Measurements from ENCODE around the gene PARP1. TPM values are rescaled to one million over a fixed set of nuclear protein-coding genes. Genes with fewer than 3 reads are reported as not detected.

The PARP1 gene
- total RNA-seq, 1 donor from 2014 or later: 37.0 TPM

DNA sequence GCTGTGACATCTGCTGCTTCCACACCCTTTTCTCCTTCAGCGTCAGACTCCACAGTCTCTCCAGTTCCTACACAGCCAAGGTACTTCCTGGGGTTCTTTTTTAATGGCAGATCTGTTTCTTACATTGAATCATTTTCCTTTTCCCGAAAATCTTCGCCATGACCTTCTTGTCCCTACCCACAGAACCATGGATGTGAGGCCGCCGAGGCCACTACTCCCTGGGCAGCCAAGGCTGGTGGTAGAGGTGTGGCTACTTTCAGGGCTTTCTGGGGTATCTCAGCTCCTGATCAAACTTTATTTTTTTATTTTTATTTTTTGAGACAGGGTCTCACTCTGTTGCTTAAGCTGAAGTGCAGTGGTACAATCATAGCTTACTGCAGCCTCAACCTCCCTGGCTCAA lies 89.4 kb downstream of the PARP1 start:
- no peak for ATAC-seq
- no peak for DNase-seq (ENCODE audit: low spot score)

DNA sequence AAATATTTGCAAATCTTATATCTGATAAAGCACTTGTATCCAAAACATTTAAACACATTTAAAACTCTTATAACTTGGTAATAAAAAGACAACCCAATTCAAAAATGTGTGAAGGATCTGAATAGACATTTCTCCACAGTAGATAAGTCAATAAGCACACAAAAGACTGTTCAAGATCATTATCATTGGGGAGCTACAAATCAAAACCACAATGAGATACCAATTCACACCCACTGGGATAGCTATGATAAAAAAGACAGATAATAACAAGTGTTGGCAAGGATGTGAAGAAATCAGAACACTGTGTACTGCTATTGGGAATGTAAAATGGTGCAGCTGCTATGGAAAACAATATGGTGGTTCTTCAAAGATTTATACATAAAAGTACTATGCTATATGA lies 93.8 kb downstream of the PARP1 start:
- DNase-seq (ENCODE audit: low spot score) (no peak), ATAC-seq (no peak)

DNA sequence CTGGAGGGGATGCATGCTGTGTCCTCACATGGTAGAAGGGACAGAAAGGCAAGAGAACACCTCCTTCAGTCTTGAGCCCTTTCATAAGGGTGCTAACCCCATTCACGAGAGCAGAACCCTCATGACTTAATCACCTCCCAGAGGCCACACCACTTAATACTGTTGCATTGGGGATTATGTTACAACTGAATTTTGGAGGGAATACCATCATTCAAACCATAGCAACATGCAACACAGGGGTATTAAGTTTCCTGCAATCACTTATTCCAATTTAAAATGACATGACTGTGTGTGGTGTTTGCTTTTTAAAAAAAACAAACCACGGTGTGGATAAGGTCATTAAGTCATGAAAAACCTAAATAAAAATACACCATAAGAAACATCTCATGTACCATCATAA lies 95.8 kb downstream of the PARP1 start:
- DNase-seq (ENCODE audit: low spot score) (no peak), ATAC-seq (no peak)

DNA sequence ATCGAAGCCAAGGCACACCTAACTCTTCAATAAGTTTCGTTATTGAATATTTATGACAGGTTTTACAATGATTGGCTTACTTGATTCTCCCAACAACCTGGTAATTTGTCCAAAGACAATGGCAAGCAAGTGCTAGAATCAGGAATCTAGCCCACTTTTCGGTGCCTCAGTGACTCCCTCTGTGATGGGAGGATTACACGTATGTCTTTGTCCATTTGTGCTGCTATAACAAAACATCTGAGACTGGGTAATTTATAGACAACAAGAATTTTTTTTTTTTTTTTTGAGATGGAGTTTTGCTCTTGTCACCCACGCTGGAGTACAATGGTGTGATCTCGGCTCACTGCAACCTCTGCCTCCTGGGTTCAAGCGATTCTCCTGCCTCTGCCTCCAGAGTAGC lies 96.5 kb downstream of the PARP1 start:
- DNase-seq (ENCODE audit: low spot score): no peak
- no peak for ATAC-seq

Other genes with a start within 250 kb of the PARP1 start
- 12.8 TPM for gene ACBD3, start 221.4 kb downstream of the PARP1 start, total RNA-seq
- gene MIXL1, start 184.4 kb downstream of the PARP1 start, total RNA-seq: not detected
- gene LIN9, start 98.9 kb downstream of the PARP1 start, total RNA-seq: 0.70 TPM
- gene STUM, start 140.7 kb upstream of the PARP1 start, total RNA-seq: 0.03 TPM